ENCODE results near the gene CD58. TPM values are rescaled to one million over a fixed set of nuclear protein-coding genes. Genes with fewer than 3 reads are reported as not detected.

The CD58 gene
- total and polyA plus RNA-seq, 9 of the 15 experiments (the other 6 are each of a cell fraction or from before 2014, with no cell fraction given), result 18.1 to 113 (median 37.4) TPM

- TF ChIP-seq HES1 (IDR thresholded peaks at IDR 0.05; ENCODE audit: low read depth) (no peak), ERF (CRISPR knock-in tag; IDR thresholded peaks at IDR 0.05) (no peak), PATZ1 (CRISPR knock-in tag; IDR thresholded peaks at IDR 0.05; ENCODE audit: borderline replicate concordance) (no peak), ADNP (tag; IDR thresholded peaks at IDR 0.05) (peak; percentile 23; the same call in 1 of the 2 replicates), ZBTB11 (CRISPR knock-in tag; IDR thresholded peaks at IDR 0.05) (0 out of 6 replicates have a peak, but pooled peaks of 1 of the 3 experiments have one; percentile 3), ZNF609 (CRISPR knock-in tag; IDR thresholded peaks at IDR 0.05; ENCODE audit: borderline replicate concordance) (no peak), SMAD4 (CRISPR knock-in tag; conservative IDR thresholded peaks at IDR 0.05) (peak; percentile 25; the same call in 1 of the 2 replicates), NCOA2 (IDR thresholded peaks at IDR 0.05; ENCODE audit: partially characterized antibody in 2 of 2) (no peak), ZNF253 (CRISPR knock-in tag; conservative IDR thresholded peaks at IDR 0.05) (no peak), CTBP1 (IDR thresholded peaks at IDR 0.05; ENCODE audit: borderline replicate concordance) (peak; percentile 54; the same call in 1 of the 2 replicates), ZBTB7A (IDR thresholded peaks at IDR 0.05; ENCODE audit: borderline replicate concordance, control insufficient read depth, low read depth, low read length) (no peak), KLF6 (CRISPR knock-in tag; IDR thresholded peaks at IDR 0.05; ENCODE audit: borderline replicate concordance) (no peak), MLX (CRISPR knock-in tag; conservative IDR thresholded peaks at IDR 0.05) (no peak)
Observed at GRCh38 chr1:116573431-116574095, 2.7 kb upstream of the CD58 start (continued).
